ENCODE measurements around the gene WDR33. TPM values are rescaled to one million over a fixed set of nuclear protein-coding genes. Genes with fewer than 3 reads are reported as not detected.
A peak's percentile ranks its signal among the peaks of the same experiment; 100 is the strongest.

WDR33 gene
- total and polyA plus RNA-seq, 2 of the 13 experiments (the other 11 are each of a cell fraction or from before 2014, with no cell fraction given): 54.9 to 78.2 TPM

- TF ChIP-seq ZBTB2 (CRISPR knock-in tag; IDR thresholded peaks at IDR 0.05; ENCODE audit: low read depth): peak; percentile 70
- no peak for TF ChIP-seq ZNF10 (CRISPR knock-in tag; IDR thresholded peaks at IDR 0.05; ENCODE audit: borderline replicate concordance, low read depth)
- no peak for TF ChIP-seq HDAC2 (CRISPR knock-in tag; IDR thresholded peaks at IDR 0.05)
- peak; percentile 85 for TF ChIP-seq ZNF543 (CRISPR knock-in tag; IDR thresholded peaks at IDR 0.05)
- TF ChIP-seq ZNF792 (CRISPR knock-in tag; IDR thresholded peaks at IDR 0.05): 0 out of 2 replicates have a peak, but pooled peaks have one; percentile 38
- peak; percentile 37; the same call in 1 of the 2 replicates for TF ChIP-seq ZNF746 (CRISPR knock-in tag; IDR thresholded peaks at IDR 0.05)
- peak; percentile 87; the same call in 1 of the 2 replicates for TF ChIP-seq CBX5 (CRISPR knock-in tag; IDR thresholded peaks at IDR 0.05; ENCODE audit: borderline replicate concordance)
- TF ChIP-seq KAT8 (CRISPR knock-in tag; IDR thresholded peaks at IDR 0.05): no peak
- TF ChIP-seq ZNF326 (CRISPR knock-in tag; IDR thresholded peaks at IDR 0.05; ENCODE audit: borderline replicate concordance): no peak
- peak; percentile 87 for TF ChIP-seq ZNF547 (CRISPR knock-in tag; IDR thresholded peaks at IDR 0.05)
- no peak for TF ChIP-seq SRF (IDR thresholded peaks at IDR 0.05; ENCODE audit: low read depth, low read length)
- TF ChIP-seq NFE2L1 (CRISPR knock-in tag; IDR thresholded peaks at IDR 0.05; ENCODE audit: borderline replicate concordance): no peak
- no peak for TF ChIP-seq USF2 (IDR thresholded peaks at IDR 0.05; ENCODE audit: low read depth, low read length)
- TF ChIP-seq USF2 (CRISPR knock-in tag; IDR thresholded peaks at IDR 0.05; ENCODE audit: borderline replicate concordance): no peak
- TF ChIP-seq GZF1 (CRISPR knock-in tag; IDR thresholded peaks at IDR 0.05): peak; percentile 91
- no peak for TF ChIP-seq MIER2 (CRISPR knock-in tag; IDR thresholded peaks at IDR 0.05)
- TF ChIP-seq ZNF609 (CRISPR knock-in tag; IDR thresholded peaks at IDR 0.05; ENCODE audit: borderline replicate concordance): no peak; the same call in 1 of the 2 replicates
- TF ChIP-seq ZNF710 (CRISPR knock-in tag; IDR thresholded peaks at IDR 0.05; ENCODE audit: borderline replicate concordance): no peak
- no peak for TF ChIP-seq NCOA5 (CRISPR knock-in tag; IDR thresholded peaks at IDR 0.05)
- no peak; the same call in 1 of the 2 replicates for TF ChIP-seq TGIF2 (CRISPR knock-in tag; IDR thresholded peaks at IDR 0.05)
Observed at GRCh38 chr2:127701651-127702394, 109.1 kb downstream of the WDR33 start (continued).
